Sciatic nerve (tissue), 2 donors: ENCODE results near the gene PI4KA. TPM values are rescaled to one million over a fixed set of nuclear protein-coding genes. Genes with fewer than 3 reads are reported as not detected.
A peak's percentile ranks its signal among the peaks of the same experiment; 100 is the strongest.
"Not testable (repeated sequence)": the region's sequence is repeated elsewhere in the genome, so short reads cannot be mapped to it uniquely, and the experiment has no call there.

Experiments used
- ATAC-seq: fragments of 200-7000 bp; cut with Tn5 transposase; one replicate; pipeline ENCODE4 v1.9.1; 2020; ENCODE audit warnings: mild to moderate bottlenecking, moderate library complexity
- DNase-seq: peaks from one replicate; pipeline ENCODE4 v3.0.0-alpha.2; 2020; ENCODE audit warnings: low spot score
- intact Hi-C: fragments of 100-400 bp; cut with DNase I; formaldehyde crosslinking; loops from one replicate; pipeline ENCODE4 v1.14.2; 2022
- total RNA-seq: library from RNA; stranded (reverse); fragmentation: NEBNext Ultra II Directional; extraction: Animal tissue kit (Norgen Biotek cat#: 25700); gene quantifications from one replicate; pipeline ENCODE4 v1.2.1, GENCODE V29; 2021
- donor health status: DM: no; HTN: no; CAD: no.
- donor health status: DM: no; HTN: no; CAD: no.

Gene PI4KA
- total RNA-seq, 1 donor from 2014 or later: 116 TPM

DNA sequence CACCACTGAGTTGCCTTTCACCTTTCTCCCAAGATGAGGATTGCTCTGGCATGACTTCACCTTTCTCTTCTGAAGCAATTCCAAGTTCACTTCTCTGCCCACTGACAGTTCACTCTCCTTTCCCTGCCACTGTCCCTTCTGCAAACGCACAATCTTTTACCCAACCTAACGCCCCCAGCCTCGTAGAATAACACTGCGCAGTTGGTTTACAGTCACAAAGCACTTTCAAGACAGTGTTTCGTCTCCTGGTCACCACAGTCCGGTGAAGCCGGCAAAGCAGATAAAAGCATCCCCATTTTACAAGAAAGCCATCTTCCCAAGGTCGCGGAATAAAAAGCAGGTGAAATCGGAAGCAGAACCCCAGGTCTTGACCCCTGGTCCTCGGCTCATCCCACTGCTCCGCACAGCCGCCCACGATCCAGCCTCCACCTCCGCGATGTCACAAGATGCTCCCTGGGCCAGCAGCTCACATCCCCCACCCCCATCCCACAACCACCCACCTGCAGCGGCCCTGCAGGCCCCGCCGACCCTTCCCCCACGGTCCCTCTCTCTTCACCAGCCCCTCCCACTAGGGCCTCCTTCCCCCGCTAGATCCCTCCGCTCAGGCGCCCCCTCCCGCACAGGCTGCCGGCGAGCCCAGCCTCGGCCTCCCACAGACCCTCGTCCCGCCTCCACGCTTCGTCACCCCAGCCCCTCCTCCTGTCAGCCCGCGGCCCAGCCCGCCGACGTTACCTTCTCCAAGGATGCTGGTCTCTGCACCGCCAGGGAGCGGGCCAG, 585 bp downstream of the PI4KA start:
- peak; percentile 91 for DNase-seq
- ATAC-seq: peak; percentile 72
- intact Hi-C loops: no loop called here

DNA sequence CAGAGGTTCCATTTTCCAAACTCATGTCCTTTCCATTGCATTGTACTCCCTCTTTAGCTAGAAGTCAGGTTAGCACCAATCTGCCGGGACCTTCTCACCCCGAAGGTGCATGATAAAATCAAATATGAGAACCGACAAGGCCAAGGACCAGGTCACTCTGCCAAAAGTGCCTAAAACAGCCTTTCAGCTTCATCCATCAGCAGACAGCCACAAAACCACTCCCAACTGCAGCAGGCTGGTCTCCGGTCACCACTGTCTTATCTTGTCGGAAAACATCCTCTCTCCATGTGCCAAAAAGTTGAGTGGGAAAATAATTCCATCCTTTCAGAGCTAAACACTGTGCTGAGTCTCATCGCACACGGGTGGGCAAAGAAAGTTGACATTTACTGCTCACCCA, 1.4 kb downstream of the PI4KA start:
- ATAC-seq: no peak
- no peak for DNase-seq
- intact Hi-C loops: no loop called here

DNA sequence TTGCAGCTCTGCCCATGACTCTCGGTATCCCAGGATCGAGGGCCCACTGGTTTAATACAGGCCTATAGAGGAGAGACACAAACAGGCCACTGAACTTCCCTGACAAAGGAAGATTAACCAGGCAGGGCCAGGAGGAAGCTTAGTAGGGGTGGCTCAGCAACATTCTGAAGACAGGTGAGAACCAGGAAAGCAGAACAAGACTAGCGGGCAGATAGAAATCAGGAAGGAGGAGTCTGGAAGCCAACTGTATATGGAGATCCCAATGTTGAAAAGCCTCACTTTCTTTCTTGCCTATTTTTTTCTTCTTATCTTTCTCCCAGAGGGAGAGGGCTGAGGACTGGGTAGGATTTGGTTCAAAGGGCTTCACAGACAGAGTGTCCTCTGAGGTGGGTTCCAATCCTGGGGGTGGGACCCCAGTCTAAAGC, 5.4 kb downstream of the PI4KA start:
- ATAC-seq (no peak), DNase-seq (no peak)
- intact Hi-C loops: no loop called here

DNA sequence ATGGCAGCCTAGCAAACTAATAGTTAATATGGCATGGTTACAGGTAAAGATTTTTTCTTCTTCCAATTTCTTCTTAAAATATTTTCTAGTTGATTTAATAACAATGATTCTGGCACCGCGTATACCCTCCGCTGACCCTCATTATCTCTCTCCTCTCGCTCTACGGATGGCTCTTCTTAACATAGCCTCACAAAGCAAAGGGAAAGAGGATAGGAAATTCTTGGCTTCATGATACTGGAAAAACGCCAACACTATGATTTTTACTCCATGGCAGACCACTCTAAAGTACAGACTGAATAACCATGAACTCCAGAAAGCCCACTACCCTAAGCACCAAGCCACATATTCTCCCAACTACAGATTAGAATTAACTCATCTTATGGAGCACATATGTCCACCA, 6.1 kb downstream of the PI4KA start:
- DNase-seq: no peak
- no peak for ATAC-seq
- intact Hi-C loops: no loop called here

DNA sequence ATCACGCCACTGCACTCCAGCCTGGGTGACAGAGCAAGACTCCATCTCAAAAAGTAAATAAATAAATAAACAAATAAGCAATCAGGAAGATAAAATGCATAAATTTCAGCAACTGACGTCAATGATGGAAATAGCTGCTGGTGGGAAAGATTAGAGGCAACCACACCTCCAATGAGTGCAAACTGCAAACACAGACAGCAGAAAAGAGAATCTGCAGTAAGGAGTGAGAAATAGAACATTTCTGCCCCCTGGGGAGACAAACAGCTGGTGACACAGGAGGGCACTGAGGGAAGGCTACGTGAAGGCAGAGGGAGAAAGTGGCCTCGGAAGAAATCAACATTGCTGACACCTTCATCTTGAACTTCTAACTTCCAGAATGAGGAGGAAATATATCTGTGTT, 6.5 kb downstream of the PI4KA start:
- DNase-seq (no peak), ATAC-seq (no peak)
- intact Hi-C loops: no loop called here

DNA sequence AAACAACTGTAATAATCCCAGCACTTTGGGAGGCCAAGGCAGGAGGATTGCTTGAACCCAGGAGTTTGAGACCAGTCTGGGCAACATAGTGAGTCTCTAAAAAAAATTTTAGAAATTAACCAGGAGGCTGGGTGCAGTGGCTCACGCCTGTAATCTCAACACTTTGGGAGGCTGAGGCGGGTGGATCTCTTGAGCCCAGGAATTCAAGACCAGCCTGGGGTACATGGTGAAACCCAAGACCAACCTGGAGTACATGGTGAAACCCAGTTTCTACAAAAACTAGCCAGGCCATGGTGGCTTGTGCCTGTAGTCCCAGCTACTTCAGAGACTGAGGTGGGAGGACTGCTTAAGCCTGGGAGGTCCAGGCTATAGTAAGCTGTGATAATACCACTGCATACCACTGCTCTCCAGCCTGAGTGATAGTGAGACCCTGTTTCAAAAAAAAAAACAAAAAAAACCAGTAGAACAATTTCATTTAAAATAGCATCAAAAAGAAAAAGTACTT, 11.2 kb downstream of the PI4KA start:
- intact Hi-C loops: no loop called here
- no peak for DNase-seq
- ATAC-seq: no peak

DNA sequence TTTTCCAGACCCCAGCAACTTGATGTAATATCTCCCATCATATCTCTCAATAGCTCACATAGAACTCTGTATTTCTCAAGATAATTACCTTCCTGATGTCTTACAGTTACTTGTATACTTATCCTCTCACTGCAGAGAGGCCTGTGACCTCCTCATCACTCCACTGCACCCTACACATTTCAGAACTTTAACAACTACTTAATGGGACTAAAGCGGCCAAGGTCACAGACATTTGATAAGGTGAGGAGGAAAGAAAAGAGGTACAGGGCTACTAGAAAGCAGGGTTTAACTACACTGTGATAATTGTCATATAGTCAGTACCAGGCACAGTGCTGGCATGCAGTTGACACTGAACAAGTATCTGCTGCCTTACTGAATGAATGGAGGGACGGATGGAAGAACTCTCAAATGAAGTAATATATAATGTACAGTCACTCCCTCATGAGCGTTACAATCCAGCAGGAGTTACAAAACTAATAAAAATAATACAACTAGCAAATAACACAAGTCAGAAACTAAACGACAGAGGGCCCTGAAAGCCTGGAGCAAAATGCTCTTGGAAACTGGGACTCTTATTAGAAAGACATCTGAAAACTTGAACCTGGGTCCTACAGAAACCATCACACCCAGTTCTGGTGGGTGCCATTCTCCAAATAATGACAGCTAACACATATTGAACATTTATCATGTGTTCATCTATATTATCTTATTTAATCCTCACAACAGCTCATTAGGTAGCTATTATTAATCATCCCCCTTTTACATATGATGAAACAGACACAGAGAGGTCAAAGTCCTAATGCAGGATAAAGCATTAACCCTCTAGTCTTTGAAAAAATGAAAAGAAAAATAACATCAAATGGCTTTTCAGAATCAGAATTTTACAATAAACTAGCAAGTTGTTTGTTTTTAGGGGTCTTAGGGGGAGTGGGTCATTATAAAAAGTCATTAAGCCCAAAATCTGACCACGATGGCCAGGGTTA, 14.3 kb downstream of the PI4KA start:
- ATAC-seq: no peak
- intact Hi-C loops: no loop called here
- no peak for DNase-seq

DNA sequence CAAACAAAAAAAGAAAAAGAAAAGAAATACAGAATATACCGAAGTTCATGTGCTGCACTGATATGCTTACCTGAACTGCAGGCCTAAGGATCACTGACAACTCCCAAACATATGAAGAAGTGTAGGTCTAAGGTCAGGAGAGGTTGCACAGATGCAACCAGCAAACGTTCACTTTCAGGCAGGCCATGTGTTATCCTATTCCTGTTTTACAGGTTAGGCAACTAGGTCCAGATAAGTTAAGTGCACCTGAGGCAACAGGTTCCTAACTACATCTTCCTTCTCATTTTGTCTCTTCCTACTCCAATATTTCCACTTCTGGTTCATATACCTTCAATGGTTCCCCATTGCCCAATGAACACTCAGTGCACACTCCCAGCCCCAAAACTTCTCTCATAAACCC, 15.1 kb downstream of the PI4KA start:
- intact Hi-C loops: no loop called here
- DNase-seq (no peak), ATAC-seq (no peak)

DNA sequence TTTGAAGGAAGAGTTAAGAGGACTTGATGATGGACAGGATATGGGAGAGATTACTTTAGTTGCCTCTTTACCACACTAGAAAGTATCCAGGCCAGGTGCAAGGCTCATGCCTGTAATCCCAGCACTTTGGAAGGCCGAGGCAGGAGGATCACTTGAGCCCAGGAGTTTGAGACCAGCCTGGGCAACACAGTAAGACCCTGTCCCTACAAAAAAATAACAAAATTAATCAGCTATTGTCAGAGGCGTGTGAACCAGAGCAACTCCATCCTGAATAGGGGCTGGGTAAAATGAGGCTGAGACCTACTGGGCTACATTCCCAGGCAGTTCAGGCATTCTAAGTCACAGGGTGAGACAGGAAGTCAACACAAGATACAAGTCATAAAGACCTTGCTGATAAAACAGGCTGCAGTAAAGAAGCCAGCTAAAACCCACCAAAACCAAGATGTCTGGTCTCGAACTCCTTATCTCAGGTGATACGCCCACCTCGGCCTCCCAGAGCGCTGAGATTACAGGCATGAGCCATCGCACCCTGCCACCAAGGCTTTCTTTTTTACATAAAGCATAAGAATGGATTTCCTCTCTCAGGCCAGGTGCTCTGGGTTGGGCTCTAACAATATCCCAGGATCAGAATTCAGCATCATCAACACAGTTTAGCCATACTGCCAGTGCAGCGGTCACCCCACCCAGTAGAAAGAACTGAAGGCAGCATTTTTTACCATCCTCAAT, 17.8 kb downstream of the PI4KA start:
- no peak for DNase-seq
- ATAC-seq: no peak
- intact Hi-C loops: no loop called here

DNA sequence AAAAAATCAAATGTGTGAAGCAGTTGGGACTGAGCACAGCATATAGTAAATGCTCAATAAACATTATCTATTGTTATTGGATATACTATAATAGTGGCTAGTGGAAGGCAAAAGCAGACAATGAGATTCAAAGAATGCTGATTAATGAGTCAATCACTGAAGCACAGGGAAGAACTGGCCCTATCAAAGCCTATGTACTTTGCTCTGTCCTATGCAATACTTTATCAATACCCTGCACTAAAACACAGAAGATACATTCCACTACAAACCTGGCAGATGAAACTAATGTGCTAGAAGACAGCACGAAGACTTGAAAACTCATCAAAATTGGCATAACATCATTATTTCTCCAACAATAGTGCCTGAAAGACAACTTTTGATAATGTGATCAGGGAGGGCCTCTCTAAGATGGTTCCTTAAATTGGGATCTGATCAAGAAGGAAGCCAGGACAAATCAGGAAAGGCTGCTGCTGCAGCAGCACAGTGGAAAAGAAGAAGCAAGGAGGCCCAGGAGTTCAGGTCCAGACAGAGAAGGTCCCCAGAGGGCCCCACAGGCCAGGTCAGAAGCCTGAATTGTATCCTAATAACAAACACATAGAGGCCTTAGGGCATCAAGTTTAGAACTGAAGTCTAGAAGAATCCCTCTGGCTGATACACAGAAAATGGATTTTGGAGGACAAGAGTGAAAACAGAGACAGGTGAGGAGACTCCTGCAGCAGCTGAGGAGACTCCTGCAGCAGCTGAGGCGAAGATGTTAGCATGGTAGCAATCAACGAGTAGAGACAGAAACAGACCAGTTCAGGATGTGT, 18.6 kb downstream of the PI4KA start:
- no peak for ATAC-seq
- no peak for DNase-seq

DNA sequence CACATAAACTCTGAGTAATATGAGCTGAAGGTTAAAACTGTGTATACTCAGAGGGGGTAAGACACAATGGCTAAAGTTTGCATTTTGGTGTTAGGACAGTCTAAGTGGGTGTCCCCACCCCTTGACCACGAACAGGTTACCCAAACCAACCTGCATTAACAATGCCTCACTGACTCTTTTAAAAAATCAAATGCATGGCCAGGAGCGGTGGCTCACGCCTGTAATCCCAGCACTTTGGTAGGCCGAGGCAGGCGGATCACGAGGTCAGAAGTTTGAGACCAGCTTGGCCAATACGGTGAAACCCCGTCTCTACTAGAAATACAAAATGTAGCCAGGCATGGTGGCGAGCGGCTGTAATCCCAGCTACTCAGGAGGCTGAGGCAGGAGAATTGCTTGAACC, 19.3 kb downstream of the PI4KA start:
- DNase-seq, ATAC-seq, intact Hi-C loops: not testable (repeated sequence)

More for the DNA sequence above, 18.6 kb downstream of the PI4KA start:
- intact Hi-C loops: no loop called here

DNA sequence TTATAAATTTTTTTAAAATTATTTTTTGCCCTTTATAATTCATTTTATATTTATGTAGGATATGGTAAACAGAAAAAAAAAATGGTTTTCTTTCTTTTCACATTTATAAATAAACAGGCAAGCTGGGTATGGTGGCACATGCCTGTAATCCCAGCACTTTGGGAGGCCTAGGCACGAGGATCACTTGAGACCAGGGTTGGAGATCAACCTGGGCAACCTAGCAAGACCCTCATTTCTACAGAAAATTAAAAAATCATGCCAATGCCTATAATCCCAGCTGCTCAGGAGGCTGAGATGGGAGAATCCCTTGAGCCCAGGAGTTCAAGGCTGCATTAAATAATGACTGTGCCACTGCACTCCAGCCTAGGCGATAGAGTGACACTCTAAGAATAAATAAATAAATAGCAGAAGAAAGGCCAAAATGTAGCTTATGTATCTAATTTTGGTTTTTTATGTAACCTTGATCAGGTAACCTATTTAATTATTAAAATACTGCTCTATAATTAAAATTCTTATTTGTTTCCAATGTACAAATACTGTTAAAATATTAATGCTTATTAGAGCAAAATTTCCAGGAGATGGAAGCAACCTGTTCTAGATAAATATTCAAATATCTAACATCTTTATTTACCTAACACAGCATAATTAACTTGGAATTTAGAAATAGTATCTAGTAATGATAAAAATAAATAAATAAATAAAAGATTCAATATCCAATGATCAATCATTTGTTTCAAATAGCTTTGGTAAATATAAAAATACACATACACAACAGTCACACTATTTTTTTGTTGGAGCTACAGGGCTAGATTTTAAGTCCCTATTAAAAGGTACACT, 21.4 kb downstream of the PI4KA start:
- ATAC-seq (no peak), DNase-seq (no peak)
- intact Hi-C loops: no loop called here

DNA sequence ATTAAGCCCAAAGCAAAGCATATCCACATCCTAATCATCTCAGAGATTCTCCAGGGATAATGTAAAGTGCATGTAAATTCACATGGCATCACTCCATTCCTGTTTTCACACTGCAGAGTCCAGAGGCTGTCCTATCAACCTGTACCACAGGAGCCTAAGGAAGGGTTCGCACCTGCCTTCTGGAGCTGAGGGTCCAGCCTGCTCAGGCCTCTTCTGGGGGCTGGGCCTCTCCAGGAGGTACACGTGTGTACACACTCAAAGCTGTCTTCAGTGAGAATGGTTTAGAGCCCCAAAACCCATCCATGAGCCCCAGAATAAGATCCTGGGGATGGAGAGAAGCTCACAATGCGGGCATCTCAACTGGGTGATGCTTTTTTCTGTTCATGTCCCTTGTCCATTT, 23.9 kb downstream of the PI4KA start:
- ATAC-seq (no peak), DNase-seq (no peak)
- intact Hi-C loops: no loop called here

DNA sequence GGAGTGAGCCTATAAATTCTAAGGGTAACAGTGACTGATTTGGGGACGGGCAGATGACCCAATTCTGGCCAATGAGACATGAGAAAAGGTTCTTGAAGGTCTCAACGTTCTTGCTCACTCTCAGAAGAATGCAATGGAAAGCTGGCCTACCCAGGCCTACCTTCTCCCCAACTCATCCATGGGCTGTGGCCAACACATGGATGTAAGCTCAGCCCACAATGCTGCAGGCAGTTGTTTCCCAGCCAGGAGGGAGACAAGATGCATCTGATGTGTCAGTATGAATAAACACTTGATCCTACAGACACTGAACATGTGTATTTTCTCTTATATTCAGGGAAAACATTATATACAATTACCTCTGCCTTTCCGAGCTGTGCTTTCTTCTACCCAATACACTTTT, 24.4 kb downstream of the PI4KA start:
- no peak for DNase-seq
- intact Hi-C loops: no loop called here
- no peak for ATAC-seq

DNA sequence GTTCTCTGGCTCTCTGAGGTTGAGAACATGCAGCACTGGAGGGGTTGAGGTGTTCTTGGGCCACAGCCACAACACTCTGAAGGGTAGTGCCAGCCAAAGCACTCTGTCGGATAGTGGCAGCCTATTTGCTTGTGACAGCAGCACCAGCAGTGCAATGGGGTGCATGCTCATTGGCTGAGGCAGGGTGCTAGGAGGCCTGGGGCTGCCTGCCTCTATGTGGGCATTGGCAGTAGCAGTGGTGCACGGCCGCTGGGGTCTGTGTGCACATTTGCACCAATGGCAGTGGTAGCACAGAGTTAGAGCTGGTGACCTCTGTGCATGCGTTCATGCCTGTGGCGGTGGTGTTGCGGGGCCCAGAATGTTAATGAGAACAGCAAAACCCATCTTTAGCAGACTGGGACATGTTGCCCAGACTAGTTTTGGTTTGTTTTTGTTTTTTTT, 25.4 kb downstream of the PI4KA start:
- no peak for ATAC-seq
- intact Hi-C loops: no loop called here
- no peak for DNase-seq

DNA sequence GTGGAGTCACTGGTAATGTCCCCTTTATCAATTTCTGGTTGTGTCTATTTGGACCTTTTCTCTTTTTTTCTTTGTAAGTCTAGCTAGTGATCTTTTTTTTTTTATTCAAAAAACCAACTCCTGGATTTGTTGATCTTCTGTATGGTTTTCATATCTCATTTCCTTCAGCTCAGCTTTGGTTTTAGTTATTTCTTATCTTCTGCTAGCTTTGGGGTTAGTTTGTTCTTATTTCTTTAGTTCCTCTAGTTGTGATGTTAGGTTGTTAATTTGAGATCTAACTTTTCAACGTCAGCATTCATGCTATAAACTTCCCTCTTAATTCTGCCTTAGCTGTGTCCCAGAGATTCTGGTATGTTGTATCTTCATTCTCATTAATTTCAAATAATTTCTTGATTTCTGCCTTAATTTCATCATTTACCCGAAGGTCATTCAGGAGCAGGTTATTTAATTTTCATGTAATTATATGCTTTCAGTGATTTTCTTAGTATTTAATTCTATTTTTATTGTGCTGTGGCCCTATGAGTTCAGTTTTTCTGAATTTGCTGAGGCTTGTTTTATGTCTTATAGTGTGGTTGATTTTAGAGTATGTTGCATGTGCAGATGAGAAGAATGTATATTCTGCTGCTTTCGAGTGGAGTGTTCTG, 29.0 kb downstream of the PI4KA start:
- intact Hi-C loops: no loop called here
- ATAC-seq: no peak
- no peak for DNase-seq
